Stimulated activated CD4-positive, alpha-beta T cell treated with anti-CD3 and anti-CD28 coated beads, Interleukin-4, amount 100 ng/mL, for 48 hours (primary cell): Measurements from ENCODE around the gene PRELID3B.

Experiments
- DNase-seq, 2 donors: peaks; one replicate each; pipeline ENCODE4 v3.0.0-alpha.2; 2020; ENCODE audit warnings: low read depth in 2 of 2

Gene PRELID3B

DNA sequence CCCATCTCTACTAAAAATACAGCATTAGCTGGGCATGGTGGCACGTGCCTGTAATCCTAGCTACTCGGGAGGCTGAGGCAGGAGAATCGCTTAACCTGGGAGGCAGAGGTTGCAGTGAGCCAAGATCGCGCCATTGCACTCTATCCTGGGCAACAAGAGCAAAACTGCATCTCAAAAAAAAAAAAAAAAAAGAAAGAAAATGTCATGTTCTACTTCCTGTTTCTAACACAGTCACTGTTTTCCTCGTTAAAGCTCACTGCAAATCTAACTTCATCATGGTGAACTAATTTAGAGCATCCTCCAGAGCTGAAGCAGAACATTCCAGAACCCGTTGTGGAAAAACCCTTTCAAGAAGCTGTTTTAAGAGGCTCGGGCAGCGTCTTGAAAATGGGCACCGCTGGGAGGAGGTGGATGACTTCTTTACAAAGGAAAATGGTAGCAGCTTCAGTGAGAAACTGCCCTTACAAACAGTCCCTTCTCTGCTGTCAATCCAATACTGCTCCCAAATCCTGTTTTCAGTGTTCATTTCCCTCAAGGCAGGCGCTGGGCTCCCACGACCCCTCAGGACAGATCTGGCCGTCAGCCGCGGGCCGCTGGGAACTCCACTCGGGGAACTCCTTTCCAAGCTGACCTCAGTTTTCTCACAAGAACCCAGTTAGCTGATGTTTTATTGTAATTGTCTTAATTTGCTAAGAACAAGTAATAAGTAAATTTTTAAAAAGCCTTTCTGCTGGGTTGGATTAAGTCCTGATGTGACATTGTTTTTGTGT is 48.0 kb downstream of the PRELID3B start:
- DNase-seq: no peak

GRCh38 chr20:58993332-58994248 is 49.0 kb downstream of the PRELID3B start:
- no peak for DNase-seq

- no peak for DNase-seq
These were observed 49.7 kb downstream of the PRELID3B start for GRCh38 chr20:58992911-58993310.

GRCh38 chr20:58991715-58992114 is 50.9 kb downstream of the PRELID3B start:
- no peak for DNase-seq

GRCh38 chr20:58990651-58991445 is 51.7 kb downstream of the PRELID3B start:
- DNase-seq: no peak

DNA sequence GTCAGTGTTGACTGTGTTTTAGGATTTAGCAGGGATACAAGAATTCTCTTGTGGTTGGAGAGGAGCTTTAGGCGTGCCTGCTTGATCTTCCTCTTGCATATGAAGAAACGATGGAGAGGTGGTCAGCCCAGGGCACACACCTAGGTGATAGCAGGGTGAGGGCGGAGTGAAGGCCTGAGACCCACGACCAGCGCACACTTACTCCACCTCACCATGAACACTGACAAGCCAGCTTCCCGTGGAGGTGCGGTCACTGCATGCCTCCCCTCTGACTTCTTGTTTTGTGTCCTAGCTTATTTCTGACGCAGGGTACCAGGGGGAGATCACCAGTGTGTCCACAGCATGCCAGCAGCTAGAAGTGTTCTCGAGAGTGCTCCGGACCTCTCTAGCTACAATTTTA is 53.4 kb downstream of the PRELID3B start:
- no peak for DNase-seq

GRCh38 chr20:58988565-58988882 is 54.1 kb downstream of the PRELID3B start:
- no peak for DNase-seq

DNA sequence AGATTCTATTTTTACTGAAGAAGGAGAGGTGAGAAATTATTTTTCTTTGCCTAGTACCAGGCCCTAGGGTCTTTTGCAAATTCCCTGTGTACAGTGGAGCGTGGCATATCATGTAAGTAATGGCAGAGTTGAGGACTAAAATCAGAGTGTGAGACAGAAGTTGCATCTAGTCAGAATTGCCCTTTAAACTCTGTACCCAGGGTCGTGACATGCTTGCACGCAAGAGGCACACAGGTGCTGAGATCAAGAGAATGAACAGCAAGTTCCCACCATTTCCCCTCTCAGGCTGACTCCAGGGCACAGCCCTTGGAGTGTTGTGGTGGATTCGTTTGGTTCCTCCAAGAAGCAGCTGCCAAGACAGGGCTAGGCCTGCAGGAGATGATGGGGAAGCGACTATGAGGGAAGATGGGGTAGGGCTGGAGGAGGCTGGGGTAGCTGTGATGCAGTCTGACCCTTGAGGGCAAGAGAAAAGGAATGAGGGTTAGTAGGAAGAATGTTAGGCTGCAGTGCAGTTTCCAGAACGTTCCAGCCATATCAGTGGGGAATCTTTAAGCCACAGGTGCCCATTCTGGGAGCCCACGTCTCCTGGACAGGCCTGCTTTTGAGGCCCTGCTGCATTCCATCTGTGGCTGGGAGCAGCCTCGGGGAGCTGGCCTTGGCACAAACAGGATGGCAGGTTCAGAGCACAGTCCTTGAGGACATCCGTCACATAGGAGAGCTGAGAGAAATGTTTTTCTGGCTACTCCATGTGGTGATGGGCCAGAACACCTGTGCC is 54.6 kb downstream of the PRELID3B start:
- DNase-seq: no peak

DNA sequence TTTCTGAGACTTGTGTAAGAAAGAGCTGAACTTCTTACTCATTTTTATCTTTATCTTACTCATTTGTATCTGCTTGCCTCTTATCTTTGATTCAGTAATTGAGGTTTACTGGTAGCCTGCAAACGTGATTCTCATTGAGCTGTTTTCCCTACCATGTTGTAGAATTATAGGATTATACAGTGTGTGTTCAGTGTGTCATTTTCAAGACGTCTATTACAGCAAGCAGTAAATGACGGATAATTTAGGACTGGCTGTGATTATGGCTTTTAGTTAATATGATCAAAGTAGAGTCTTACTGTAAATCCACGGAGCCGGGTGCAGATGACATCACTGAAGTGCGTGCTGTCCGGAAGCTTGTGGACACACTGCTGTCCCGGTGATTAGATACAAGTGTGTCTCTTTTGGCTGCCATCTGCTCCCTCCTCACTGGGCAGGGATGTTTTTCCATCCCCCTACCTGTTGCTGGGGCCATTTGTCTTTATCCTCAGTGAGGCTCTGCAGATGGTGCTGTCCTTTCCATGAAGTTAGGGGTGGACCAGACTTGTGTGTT is 55.5 kb downstream of the PRELID3B start:
- DNase-seq: no peak

GRCh38 chr20:58986286-58986967 is 56.2 kb downstream of the PRELID3B start:
- no peak for DNase-seq

- DNase-seq: no peak
These were observed 56.9 kb downstream of the PRELID3B start for GRCh38 chr20:58985656-58986055.

DNA sequence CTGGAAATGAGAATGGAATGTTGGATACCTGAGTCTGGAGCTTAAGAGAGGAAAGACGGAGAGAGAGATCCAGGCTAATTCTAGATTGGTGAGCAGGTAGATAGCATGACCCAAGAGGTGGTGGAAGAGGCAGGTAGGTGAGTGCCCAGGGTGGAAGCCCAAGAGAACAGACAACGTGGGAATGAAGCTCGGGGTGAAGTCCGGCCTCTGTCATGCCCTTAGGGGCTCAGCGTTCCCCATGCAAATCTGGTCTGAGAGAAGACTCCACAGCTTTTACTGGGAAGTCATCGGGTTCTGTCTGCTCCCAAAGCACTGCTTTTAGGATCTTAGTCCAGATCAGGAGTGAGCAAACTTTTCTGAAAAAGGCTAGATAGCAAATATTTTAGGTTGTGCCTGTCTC is 57.9 kb downstream of the PRELID3B start:
- DNase-seq: no peak
